Pons (tissue), 1 donor: ENCODE measurements around the gene TMOD1.

ENCODE experiments used
- DNase-seq: peaks from one replicate; pipeline ENCODE4 v3.0.0-alpha.2; 2016; ENCODE audit warnings: low spot score

Gene TMOD1

GRCh38 chr9:97547098-97547829 is 45.8 kb downstream of the TMOD1 start:
- no peak for DNase-seq

GRCh38 chr9:97548379-97548778 is 46.9 kb downstream of the TMOD1 start:
- no peak for DNase-seq

- no peak for DNase-seq
Observed at GRCh38 chr9:97548819-97549540, 47.5 kb downstream of the TMOD1 start.

GRCh38 chr9:97550386-97550785 is 48.9 kb downstream of the TMOD1 start:
- no peak for DNase-seq

GRCh38 chr9:97551308-97551707 is 49.8 kb downstream of the TMOD1 start:
- DNase-seq = no peak

GRCh38 chr9:97553141-97553540 is 51.7 kb downstream of the TMOD1 start:
- no peak for DNase-seq

- no peak for DNase-seq
Observed at GRCh38 chr9:97553841-97554240, 52.4 kb downstream of the TMOD1 start.

GRCh38 chr9:97554566-97555075 is 53.2 kb downstream of the TMOD1 start:
- DNase-seq = no peak

GRCh38 chr9:97555164-97555563 is 53.7 kb downstream of the TMOD1 start:
- peak; percentile 14 for DNase-seq

GRCh38 chr9:97556036-97556720 is 54.7 kb downstream of the TMOD1 start:
- no peak for DNase-seq

GRCh38 chr9:97556721-97557605 is 55.5 kb downstream of the TMOD1 start:
- DNase-seq = peak; percentile 10

GRCh38 chr9:97557606-97558095 is 56.2 kb downstream of the TMOD1 start:
- DNase-seq = peak; percentile 87

GRCh38 chr9:97558701-97559101 is 57.2 kb downstream of the TMOD1 start:
- peak; percentile 43 for DNase-seq

GRCh38 chr9:97559111-97559514 is 57.6 kb downstream of the TMOD1 start:
- DNase-seq = no peak

GRCh38 chr9:97560154-97560553 is 58.7 kb downstream of the TMOD1 start:
- no peak for DNase-seq

GRCh38 chr9:97560851-97561250 is 59.4 kb downstream of the TMOD1 start:
- DNase-seq = no peak

GRCh38 chr9:97561501-97561900 is 60.0 kb downstream of the TMOD1 start:
- DNase-seq = no peak

- DNase-seq = no peak
Observed at GRCh38 chr9:97562542-97562941, 61.1 kb downstream of the TMOD1 start.

GRCh38 chr9:97563458-97564135 is 62.1 kb downstream of the TMOD1 start:
- DNase-seq = peak; percentile 21

GRCh38 chr9:97564291-97565175 is 63.1 kb downstream of the TMOD1 start:
- peak; percentile 37 for DNase-seq
